ENCODE data around the gene BRME1. TPM values are rescaled to one million over a fixed set of nuclear protein-coding genes. Genes with fewer than 3 reads are reported as not detected.
A peak's percentile ranks its signal among the peaks of the same experiment; 100 is the strongest.

BRME1 gene
- 0.49 and 4.1 TPM in 2 replicates for total RNA-seq (ENCODE audit: low replicate concordance)

DNA sequence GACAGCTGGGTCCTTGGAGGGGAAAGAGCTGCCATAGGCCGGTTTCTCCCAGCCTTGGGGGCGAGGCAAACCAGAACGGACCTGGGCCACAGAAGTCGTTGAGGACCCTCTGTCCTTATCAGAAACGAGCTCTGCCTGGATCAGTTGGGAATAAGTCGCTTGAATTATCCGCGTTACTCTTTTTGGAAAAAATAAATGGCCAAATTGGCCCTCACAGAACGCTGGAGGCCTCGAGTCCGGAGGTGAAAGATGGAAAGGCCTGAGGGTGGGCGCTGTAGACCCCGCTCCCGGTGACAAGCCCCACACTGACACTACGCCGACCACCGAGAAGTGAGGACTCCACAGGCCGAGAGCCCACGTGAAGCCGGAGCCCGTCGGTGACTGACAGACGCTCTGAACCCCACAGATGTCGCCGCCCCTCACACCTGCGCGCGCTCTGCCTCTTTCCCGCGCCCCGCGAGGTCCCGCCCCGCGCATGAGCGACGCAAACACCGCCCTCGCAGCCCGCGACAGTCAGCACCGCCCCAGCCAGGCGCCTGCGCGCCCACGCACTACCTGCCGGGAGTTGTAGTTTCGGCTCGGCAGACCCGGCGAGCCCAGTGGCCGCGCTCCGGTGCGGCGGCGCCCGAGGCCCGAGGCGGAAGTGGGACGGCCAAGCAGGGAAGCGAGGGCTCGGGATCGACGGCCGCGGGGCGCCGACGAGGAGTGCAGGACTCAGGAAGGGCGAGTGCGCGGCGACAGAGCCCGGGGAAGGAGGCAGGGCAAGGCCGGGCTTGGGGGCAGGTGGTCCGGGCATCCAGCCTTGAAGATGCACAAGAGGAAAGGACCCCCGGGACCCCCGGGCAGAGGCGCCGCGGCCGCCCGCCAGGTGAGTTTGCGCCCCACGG, at the start of gene BRME1, which contains the start of gene CC2D1A:
TSS of gene BRME1 (minus strand) at position 484 of the 887 bp plus-strand sequence. CDS start 1,225 bp downstream, outside the sequence.
TSS of gene CC2D1A (plus strand) at position 568 of the 887 bp plus-strand sequence. CDS start at position 809, 241 bp downstream.
- no peak within 1 kb of the TSS for H3K27ac ChIP-seq
- H3K79me2 ChIP-seq (ENCODE audit: low read depth): no peaks in the 10 kb centered on the region
- H3K27me3 ChIP-seq: peaks cover 10% of the 10 kb centered on the region
- H3K9me3 ChIP-seq (ENCODE audit: low read depth): no peaks in the 10 kb centered on the region
- H4K20me1 ChIP-seq (ENCODE audit: low read depth): no peaks in the 10 kb centered on the region
- peak within 1 kb of the TSS; percentile 85 for H2AFZ ChIP-seq (replicated peaks)
- H3K27me3 Mint-ChIP-seq (ENCODE audit: insufficient read depth, low read depth): no peaks in the 10 kb centered on the region
- TF ChIP-seq EZH2phosphoT487 (IDR thresholded peaks at IDR 0.05) (no peak), EZH2 (IDR thresholded peaks at IDR 0.05) (no peak)
- TF ChIP-seq, protein P1, sequence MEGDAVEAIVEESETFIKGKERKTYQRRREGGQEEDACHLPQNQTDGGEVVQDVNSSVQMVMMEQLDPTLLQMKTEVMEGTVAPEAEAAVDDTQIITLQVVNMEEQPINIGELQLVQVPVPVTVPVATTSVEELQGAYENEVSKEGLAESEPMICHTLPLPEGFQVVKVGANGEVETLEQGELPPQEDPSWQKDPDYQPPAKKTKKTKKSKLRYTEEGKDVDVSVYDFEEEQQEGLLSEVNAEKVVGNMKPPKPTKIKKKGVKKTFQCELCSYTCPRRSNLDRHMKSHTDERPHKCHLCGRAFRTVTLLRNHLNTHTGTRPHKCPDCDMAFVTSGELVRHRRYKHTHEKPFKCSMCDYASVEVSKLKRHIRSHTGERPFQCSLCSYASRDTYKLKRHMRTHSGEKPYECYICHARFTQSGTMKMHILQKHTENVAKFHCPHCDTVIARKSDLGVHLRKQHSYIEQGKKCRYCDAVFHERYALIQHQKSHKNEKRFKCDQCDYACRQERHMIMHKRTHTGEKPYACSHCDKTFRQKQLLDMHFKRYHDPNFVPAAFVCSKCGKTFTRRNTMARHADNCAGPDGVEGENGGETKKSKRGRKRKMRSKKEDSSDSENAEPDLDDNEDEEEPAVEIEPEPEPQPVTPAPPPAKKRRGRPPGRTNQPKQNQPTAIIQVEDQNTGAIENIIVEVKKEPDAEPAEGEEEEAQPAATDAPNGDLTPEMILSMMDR (IDR thresholded peaks at IDR 0.05): no peak
- peaks cover 6% of the 10 kb centered on the region for H3K36me3 Mint-ChIP-seq
- DNase-seq (ENCODE audit: low spot score): peak; percentile 95
- H3K9ac ChIP-seq: no peak within 1 kb of the TSS
- H3K36me3 ChIP-seq: no peaks in the 10 kb centered on the region
- no peaks in the 10 kb centered on the region for H3F3A ChIP-seq (ENCODE audit: low read depth)
- H3K4me3 Mint-ChIP-seq: peak within 1 kb of the TSS; percentile 85
- H3K27ac Mint-ChIP-seq: peak within 1 kb of the TSS; percentile 14
- peaks cover 9% of the 10 kb centered on the region for H3K4me1 Mint-ChIP-seq
- peak within 1 kb of the TSS; percentile 71 for H3K4me3 ChIP-seq
- peak within 1 kb of the TSS; percentile 83 for H3K4me2 ChIP-seq
- H3K9me3 Mint-ChIP-seq: no peaks in the 10 kb centered on the region
- no peaks in the 10 kb centered on the region for H3K4me1 ChIP-seq

DNA sequence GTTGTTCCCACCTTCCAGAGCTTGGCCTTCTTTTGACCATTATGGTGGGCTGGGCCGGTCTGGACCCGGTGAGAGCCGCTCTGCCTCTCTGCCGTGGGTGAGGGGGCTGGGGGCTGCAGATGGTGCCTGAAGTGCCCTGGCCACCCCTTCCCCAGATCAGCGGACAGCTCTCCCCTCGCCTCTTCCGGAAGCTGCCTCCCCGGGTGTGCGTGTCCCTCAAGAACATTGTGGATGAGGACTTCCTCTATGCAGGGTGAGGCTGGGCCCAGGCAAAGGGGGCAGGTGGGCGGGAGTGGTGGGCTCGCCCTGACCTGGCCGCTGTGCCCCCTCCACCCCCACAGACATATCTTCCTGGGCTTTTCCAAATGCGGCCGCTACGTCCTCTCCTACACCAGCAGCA, 48.3 kb upstream of the BRME1 start:
- H3K4me1 Mint-ChIP-seq: peaks cover 7% of the 10 kb centered on the region
- Histone ChIP-seq H3K4me1 (peaks cover 6% of the 10 kb centered on the region), H2AFZ (replicated peaks) (no peak overlapping the region), H3K4me2 (no peak overlapping the region), H3F3A (ENCODE audit: low read depth) (peaks cover 4% of the 10 kb centered on the region), H3K9ac (no peak overlapping the region), H3K27ac (no peak overlapping the region), H3K36me3 (no peaks in the 10 kb centered on the region), H3K27me3 (no peaks in the 10 kb centered on the region), H3K4me3 (no peak overlapping the region), H3K9me3 (ENCODE audit: low read depth) (no peaks in the 10 kb centered on the region), H4K20me1 (ENCODE audit: low read depth) (peaks cover 36% of the 10 kb centered on the region), H3K79me2 (ENCODE audit: low read depth) (peaks cover 28% of the 10 kb centered on the region)
- DNase-seq (ENCODE audit: low spot score): no peak
- H3K36me3 Mint-ChIP-seq: peaks cover 12% of the 10 kb centered on the region
- H3K4me3 Mint-ChIP-seq: peak overlapping the region; percentile 94
- no peak overlapping the region for H3K27ac Mint-ChIP-seq
- H3K9me3 Mint-ChIP-seq: no peaks in the 10 kb centered on the region
- TF ChIP-seq EZH2phosphoT487 (IDR thresholded peaks at IDR 0.05) (no peak), EZH2 (IDR thresholded peaks at IDR 0.05) (no peak)
- TF ChIP-seq, protein P1 (IDR thresholded peaks at IDR 0.05): no peak
- peaks cover 6% of the 10 kb centered on the region for H3K27me3 Mint-ChIP-seq (ENCODE audit: insufficient read depth, low read depth)

DNA sequence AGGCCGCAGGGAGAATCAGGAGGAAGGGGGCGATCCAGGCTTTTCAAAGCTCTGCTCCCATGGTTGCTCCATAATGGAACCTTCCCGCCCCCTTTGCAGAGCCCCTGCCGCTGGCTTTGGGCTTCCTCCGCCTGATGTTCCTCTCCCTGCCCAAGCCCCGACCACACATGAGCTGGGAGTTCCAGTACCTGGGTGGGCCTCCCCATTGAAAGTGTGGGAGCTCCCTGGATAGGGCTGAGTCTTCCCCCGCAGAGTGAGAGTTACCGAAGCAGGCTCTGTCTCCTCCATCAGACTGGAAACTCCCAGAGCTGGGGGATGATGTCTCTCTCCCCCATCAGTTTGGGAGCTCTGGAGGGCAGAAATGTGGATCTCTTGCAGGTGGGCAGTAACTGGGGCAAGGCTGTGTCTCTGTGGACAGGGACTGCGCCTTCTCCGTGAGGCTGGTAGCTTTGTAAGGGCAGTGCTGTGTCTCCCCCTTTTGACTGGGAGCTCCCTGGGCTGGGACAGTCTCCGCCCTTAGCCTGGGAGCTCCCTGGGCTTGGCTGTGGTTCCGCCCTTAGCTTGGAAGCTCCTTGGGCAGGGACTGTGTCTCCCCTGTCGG, 47.1 kb upstream of the BRME1 start:
- Mint-ChIP-seq H3K4me3 (peak overlapping the region; percentile 94), H3K9me3 (no peaks in the 10 kb centered on the region), H3K4me1 (peaks cover 7% of the 10 kb centered on the region), H3K27ac (peak overlapping the region; percentile 57), H3K27me3 (ENCODE audit: insufficient read depth, low read depth) (peaks cover 8% of the 10 kb centered on the region), H3K36me3 (peaks cover 6% of the 10 kb centered on the region)
- no peak overlapping the region for H3K27ac ChIP-seq
- H3K4me1 ChIP-seq: peaks cover 6% of the 10 kb centered on the region
- no peaks in the 10 kb centered on the region for H3K27me3 ChIP-seq
- TF ChIP-seq EZH2phosphoT487 (IDR thresholded peaks at IDR 0.05): no peak
- TF ChIP-seq EZH2 (IDR thresholded peaks at IDR 0.05): no peak
- TF ChIP-seq, protein P1 (IDR thresholded peaks at IDR 0.05): no peak
- peak overlapping the region; percentile 69 for H3K9ac ChIP-seq
- peak overlapping the region; percentile 93 for H3K4me3 ChIP-seq
- peaks cover 29% of the 10 kb centered on the region for H4K20me1 ChIP-seq (ENCODE audit: low read depth)
- H3K79me2 ChIP-seq (ENCODE audit: low read depth): peaks cover 28% of the 10 kb centered on the region
- no peaks in the 10 kb centered on the region for H3K36me3 ChIP-seq
- DNase-seq (ENCODE audit: low spot score): peak; percentile 63
- H3K4me2 ChIP-seq: peak overlapping the region; percentile 90
- H3K9me3 ChIP-seq (ENCODE audit: low read depth): no peaks in the 10 kb centered on the region
- H3F3A ChIP-seq (ENCODE audit: low read depth): peaks cover 4% of the 10 kb centered on the region
- H2AFZ ChIP-seq (replicated peaks): no peak overlapping the region

All from neural progenitor cell (in vitro differentiated cells).